Posterior cingulate gyrus (tissue), 11 donors: ENCODE results near the gene C13orf46.
"Not testable (repeated sequence)": the region's sequence is repeated elsewhere in the genome, so short reads cannot be mapped to it uniquely, and the experiment has no call there.

Experiments
- DNase-seq, 10 donors: peaks; one replicate each; pipeline versions ENCODE4 v3.0.0 to v3.0.0-alpha.2; 2020 to 2021; ENCODE audit warnings: mixed read lengths in 3 of 10
- intact Hi-C: fragments of 100-400 bp; cut with DNase I; formaldehyde crosslinking; loops from one replicate; pipeline ENCODE4 v1.15.1; 2023

Gene C13orf46

DNA sequence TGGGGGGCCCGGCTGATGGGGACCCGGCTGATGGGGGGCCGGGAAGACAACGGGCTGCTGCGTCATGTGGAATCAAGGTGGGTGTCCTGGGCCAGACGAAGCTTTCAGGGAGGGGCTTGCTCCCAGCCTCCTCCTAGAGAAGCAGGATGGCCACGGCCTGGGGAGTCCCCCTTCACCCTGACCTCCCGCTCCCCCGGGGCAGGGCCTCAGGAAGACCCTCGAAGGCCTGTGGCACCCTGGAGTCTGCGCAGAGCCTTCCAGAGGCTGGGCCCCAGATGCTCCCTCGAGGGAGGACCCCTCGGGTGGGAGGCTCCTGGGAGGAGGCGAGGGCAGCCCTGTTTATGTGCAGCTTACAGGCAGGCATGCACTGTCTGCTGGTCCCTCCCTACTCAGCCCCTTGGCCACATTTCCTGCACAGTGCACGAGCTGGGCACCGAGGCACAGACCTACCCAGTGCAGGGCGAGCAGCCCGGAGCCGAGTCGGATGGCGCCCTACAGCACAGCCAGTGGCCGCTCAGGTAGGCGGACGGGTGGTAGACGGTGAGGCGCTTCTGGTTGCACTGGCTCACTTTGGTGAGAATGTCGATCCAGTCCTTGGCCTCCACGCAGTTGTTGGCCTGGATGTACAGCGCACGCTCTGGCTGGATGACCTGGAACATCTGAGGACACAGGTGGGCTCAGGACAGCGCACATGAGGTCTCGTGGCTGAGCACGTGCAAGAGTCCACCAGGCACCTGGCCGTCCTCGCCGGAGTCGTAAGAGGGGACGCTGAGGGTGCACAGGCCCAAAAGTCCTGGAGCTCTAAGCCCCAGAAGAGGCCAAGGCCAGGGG, 22.4 kb upstream of the C13orf46 start:
- DNase-seq, result peak in 3 of 10 donors; percentile 54 to 78 (median 70)
- intact Hi-C loops, result no loop called here

DNA sequence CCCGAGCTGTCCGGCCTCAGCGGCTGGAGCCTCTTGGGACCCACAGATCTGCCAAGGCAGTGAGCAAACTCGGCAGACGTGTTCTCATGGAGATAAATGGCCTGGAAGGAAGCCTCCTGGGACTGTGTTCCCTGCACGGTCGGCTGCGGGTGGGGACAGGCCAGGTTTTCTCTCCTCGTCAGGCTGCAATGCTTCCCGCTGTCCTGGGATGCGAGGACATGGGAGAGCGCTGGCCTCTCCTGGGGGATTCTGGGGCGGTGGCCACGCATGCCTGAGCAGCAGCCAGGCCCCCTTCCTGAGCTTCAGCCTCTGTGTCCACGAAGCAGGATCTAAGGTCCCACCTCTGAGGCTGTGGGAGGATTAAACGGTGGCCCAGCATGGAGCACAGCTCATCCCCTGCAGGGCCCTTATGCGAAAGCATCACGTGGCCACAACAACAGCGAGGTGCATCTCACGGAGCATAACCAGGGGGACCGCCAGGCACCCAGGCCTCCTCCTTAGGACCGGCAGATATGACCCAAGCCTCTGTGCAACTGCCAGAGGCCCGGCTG, 21.2 kb upstream of the C13orf46 start:
- DNase-seq, result peak in 3 of 10 donors; percentile 58 to 77 (median 58)
- intact Hi-C loops, result no loop called here

DNA sequence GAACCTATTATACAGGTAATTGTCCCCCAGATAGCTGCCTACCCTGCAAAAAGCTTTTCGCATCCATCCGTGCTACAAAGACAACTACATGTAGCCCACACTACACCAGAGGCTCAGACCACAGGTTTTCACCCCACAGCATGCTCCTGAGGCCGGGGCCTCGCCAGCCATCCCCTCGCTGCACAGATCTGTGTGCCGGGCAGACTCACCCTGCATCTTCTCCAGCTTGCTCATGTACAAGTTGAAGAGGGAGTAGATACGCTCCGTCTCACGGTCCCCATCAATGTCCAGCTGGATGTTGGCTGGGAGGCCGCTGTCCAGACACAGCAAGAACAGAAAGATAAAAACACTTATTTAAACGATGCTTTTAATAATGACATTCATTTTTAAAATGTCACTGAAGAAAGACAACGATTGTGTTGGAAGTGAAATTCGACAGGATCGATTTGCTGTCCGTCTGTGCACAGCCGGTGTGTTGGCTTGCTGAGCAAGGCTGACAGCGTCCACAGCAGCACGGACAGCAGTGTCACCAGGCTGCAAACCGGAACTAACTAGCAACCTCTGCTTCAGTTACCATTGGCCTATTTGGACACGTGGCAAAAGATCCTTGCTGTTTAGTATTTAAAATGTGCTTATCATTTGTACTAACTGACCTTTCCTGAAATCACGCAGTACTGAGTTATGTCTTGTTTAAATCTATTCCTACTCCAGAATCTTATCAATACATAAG, 18.6 kb upstream of the C13orf46 start:
- DNase-seq, result peak in 2 of 10 donors; percentile 38 to 69
- intact Hi-C loops, result no loop called here

DNA sequence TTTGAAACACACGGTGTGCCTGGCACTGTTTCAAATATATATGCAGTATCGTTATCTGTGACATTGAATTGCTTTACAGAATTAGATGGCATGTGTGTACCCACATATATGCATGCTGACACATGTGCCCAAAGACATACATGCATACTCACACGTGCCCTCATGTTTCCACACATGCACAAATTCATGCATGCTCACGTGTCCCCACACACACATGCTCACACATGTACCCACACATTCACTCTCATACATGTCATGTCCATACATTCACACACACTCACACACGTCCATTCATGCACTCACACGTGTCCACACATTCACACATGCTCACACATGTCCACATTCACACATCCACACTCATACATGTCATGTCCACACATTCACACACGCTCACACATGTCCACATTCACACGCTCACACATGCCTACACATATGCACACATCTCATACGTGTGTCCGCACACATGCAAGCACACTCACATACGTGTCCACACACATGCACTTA, 17.9 kb upstream of the C13orf46 start:
- intact Hi-C loops, result no loop called here
- peak in 2 of 10 donors; percentile 7 to 8 for DNase-seq

DNA sequence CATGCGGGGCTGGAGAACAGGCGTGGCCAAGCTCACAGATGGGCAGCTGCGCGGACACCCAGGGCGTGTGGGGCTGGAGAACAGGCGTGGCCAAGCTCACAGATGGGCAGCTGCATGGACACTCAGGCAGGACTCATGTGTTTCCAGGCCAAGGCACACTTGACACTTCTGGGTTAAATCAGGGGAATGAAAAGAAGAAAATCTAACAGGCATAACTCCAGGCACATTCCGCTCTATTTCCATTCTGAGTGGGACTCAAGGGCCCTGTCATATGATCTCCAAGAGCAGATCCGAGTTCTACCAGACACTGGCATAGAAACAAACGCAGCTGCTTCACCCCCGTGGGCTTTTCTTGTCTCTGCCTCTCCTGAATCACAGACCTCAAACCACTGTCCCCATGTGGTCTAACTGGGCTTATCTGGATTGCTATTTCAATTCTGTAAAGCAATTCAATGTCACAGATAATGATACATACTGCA, 17.4 kb upstream of the C13orf46 start:
- DNase-seq, result peak in 5 of 10 donors; percentile 18 to 69 (median 59)
- intact Hi-C loops, result no loop called here

DNA sequence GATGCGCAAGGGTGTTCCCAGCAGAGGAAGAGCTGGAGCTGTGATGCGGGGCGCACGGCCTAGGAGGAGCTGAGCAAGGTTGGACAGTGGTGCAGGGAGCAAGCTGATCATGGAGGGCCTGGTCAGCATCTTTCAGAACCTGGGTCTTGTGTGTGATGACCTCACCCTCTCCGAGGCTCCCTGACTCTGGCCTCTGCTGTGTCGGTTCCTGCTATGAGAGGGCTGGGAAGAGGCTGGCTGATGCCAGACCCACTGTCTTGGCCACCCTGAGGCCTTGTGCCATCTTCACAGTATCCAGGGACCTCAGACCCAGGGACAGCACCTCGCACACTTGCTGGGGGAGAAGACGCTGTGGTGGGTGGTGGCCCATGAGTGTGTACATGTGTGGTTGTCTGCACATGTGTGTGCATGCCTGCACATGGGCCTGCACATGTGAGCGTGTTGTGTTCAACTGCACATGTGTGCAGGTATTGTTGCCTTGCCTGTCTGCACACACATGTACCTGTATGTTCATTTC, 16.5 kb upstream of the C13orf46 start:
- DNase-seq, result peak in 4 of 10 donors; percentile 4 to 57 (median 16)
- intact Hi-C loops, result no loop called here

DNA sequence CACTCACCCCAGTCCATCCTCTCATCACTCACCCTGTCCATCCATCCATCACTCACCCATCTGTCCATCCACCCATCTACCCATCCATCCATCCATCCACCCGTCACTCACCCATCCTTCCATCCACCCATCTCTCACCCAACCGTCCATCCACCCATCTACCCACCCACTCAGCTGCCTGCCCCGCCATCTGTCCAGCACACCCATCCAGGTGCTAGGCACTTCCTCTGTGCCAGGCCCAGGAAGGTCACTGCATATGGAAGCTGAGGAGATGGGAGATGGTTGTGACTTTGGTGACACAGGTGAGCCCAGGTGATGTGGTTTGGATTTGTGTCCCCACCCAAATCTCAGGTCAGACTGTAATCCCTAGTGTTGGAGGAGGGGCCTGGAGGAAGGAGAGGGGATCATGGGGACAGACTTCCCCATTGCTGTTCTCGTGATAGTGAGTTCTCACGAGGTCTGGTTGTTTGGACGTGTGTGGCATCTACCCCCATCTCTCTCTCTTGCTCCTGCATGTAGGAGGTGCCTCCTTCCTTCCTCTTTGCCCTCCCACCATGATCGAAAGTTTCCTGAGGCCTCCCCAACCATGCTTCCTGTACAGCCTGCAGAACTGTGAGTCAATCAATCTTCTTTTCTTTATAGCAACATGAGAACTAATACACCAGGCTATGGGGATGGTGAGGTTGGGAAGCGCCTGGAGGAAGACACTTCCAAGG, 15.9 kb upstream of the C13orf46 start:
- intact Hi-C loops, result no loop called here
- peak in 2 of 10 donors; percentile 3 to 76 for DNase-seq

DNA sequence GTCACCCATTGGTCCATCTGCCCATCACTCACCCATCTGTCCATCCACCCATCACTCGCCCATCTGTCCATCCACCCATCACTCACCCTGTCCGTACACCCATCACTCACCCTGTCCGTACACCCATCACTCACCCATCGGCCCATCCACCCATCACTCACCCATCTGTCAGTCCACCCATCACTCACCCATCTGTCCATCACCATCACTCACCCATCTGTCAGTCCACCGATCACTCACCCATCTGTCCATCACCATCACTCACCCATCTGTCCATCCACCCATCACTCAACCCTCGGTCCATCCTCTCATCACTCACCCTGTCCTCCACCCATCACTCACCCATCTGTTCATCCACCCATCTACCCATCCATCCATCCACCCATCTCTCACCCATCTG, 15.0 kb upstream of the C13orf46 start:
- intact Hi-C loops, result not testable (repeated sequence)
- DNase-seq, result peak in 1 of 10 donors; percentile 27

DNA sequence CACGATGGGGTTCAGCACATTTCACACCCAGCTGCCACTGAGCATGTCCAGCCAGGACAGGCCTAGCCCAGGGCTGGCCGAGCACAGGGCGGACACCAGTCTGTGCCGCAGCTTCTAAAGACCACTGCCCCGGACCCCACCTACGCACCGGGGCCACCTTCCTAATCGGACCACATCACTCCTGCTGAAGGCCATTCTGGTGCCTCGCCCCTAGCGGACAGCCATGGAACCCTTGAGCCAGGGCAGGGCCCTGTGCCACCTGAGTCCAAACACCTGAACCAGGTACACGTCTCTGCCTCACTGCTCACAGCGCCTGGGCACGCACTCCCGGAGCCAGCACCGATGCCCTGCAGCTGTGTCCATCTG, 8.4 kb upstream of the C13orf46 start:
- peak in 5 of 10 donors; percentile 7 to 73 (median 58) for DNase-seq
- intact Hi-C loops, result no loop called here

DNA sequence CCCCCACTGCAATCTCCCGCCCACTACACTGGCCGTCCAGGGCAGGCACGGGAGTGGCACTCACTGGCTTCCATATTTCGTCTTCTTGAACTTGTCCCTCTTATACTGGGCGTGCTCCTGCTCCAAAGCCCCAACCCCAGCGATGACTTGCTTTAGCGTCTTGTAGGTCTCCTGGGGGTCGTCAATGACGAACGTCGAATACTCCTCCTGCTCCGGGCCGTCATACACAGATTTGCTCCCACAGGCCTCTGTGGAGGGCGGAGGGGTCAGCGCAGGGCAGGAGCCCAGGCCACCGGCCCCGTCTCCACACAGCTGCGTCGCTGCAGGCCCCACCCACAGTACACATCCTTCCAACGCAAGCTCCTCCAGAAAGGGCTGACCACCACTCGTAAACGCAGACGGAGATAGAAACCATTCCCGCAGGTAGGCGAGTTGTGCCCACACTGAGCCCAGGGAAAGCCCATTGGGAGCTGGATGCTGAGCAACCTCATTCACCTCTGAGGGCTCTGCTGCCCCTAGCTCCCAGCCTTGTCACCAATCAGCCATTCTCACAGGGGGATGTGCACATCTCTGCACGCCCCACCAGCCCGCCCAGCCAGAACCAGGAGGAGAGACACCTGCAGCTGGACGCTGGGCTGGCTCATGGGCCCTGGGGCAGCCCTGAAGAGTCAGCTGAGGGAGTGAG, 7.9 kb upstream of the C13orf46 start:
- DNase-seq, result peak in 3 of 10 donors; percentile 4 to 70 (median 45)
- intact Hi-C loops, result no loop called here

DNA sequence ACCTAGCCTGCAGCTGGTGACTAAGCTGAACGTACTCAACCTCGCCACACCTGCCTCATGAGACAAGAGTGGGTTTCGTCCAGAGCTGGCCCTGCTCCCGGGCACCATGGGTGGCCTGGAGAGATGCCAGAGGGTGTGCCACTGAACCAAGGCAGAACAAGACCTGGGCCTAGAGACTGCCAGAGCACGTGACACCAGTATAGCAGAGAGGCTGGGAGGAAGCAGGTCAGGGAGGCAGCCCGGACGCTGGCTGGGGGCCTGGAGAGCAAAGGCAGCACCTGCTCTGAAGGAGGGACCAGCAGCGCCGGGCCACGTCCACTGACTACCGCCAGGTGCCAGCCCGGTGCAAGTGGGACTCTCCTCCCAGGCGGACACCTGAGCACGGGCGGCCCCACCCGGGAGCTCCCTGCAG, 7.3 kb upstream of the C13orf46 start:
- intact Hi-C loops, result no loop called here
- peak in 3 of 10 donors; percentile 63 to 83 (median 72) for DNase-seq

DNA sequence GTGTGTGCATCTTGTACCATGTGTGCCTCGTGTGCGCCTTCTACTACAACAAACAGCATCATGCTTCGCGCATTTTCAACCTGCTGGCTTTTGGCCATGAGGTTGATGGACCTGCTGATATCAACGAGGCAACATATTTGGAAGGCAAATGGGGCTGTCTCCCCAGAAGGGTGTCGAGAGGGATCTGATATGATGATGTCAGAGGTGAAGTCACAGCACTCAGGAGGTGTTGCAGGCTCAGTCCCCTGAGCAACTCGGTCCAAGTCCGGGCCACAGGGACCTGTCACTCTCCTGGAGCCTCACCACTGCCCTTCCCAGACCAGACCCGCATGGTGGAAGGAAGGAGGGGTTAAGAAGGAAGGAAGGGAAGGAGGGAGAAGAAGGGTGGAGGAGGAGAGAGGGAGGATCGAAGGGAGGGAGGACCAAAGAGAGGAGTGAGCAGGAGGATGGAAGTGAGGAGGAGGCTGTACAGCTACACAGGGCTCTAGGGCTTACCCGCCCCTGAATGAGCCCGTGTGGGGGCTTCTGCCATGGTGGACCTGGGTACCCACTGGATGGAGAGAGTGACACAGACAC, 6.7 kb upstream of the C13orf46 start:
- intact Hi-C loops, result no loop called here
- peak in 3 of 10 donors; percentile 34 to 53 (median 47) for DNase-seq

DNA sequence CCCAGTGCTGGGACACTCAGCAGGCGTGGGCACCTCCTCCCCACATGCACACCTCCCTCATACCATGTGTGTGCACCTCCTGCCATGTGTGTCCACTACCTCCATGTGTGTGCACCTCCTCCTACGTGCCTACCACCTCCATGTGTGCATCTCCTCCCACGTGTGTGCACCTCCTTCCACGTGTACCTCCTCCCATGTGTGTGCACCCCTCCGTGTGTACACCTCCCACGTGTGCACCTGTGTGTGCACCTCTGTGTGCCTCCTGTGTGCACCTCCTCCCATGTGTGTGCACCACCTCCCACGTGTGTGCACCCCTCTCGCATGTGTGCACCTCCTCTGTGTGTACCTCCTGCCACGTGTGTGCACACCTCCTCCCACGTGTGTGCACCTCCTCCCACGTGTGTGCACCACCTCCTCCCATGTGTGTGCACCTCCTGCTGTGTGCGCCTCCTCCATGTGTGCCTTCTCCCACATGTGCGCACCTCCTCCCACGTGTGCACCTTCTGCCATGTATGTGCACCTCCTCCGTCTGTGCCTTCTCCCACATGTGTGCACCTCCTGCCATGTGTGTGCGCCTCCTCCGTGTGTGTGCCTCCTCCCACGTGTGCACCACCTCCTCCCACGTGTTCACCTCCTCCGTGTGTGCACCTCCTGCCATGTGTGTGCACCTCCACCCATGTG, 6.1 kb upstream of the C13orf46 start:
- intact Hi-C loops, result no loop called here
- DNase-seq, result peak in 3 of 10 donors; percentile 8 to 77 (median 74)

DNA sequence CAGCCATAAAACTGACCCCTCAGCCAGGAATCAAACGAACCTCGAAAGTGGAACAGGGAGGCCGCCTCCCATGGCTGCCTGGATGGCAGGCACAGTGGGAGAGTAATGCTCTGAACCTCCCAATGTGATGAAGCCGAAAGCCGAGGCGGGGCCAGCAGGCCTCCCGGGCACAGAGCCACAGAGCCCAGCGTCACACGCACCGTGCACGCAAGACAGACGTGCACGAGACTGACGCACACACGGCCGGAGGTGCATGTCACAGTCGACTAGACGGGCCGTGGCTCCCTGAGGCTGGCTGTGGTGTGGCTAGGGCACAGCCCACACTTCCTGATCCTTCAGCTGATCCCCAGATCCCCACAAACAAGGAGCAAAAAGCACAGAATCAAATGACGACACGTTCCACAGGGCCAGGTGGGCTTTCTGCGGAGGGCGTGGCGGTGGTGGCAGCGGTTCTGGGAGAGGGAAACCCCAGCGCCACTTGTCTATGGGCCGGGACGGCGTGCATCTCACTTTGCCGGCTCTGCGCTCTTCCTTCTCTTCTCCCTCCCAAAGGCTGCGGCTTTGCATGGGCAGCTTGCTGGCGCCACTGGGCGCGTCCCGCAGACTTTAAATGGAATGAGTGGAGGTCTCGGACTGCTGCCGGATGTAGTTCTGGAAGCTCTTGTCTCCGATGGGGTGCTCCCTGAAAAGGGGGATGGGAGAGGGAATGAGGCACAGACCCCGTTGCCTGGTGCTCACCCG, 5.0 kb upstream of the C13orf46 start:
- intact Hi-C loops, result no loop called here
- DNase-seq, result peak in 3 of 10 donors; percentile 58 to 82 (median 66)

DNA sequence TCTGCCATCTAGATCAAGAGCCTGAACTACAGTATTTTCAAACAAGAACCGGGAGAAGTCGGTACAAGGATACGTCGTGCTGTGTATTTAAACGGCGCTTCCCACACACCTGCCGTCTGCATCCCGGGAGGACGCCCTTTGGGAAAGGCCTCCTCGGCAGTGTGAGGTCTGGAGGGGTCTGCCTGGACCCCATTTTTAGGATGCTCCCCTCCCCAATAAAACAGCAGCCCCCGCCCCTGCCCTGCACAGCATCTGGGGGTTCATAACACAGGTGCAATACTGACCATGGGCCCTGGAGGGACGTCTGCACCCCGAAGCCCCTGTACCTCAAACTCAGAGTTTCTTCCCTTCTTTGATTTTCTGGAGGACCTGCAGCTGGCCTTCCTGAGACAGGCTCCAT, 4.1 kb upstream of the C13orf46 start:
- intact Hi-C loops, result no loop called here
- peak in 4 of 10 donors; percentile 17 to 51 (median 33) for DNase-seq

DNA sequence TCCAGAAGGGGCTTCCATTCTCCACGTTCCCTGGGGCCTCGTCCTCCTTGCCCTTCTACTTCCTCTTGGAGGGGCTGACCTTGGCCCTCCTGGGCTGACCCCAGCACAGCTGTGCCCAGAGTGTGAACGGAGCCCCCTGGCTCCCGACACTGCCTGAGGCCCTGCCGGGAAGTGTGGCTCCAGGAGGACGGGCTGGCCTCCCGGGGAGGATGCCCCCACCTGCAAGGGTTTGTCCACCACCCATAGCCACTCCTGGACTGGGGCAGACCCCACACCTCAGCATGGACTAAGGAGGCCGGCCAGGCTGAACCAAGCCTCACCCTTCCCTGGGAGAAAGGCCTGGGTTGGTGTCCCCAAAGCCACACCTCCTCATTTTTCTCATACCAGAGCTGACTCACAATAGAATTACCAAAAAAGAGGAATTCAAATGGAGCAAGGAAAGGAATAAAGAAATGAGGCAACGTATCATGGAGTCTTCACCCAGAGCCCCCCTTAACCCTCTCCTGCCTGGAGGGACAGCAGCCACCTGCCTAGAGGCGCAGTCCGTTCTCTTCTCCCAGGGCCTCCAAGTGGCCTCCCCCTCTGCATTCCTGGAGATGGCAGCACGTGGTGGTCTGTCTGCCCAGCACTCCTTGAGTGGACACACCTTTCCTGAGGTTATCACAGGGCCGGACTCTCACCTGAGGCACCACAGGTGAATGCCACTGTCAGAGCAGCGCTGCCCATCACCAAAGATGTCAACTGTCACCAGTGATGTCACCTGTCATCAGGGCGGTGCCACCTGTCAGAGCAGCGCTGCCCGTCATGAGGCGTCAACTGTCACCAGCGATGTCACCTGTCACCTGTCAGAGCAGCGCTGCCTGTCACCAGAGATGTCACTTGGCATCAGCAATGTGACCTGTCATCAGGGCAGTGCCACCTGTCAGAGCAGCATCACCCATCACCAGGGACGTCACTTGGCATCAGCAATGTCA, 3.1 kb upstream of the C13orf46 start:
- intact Hi-C loops, result no loop called here
- DNase-seq, result peak in 4 of 10 donors; percentile 24 to 80 (median 52)

DNA sequence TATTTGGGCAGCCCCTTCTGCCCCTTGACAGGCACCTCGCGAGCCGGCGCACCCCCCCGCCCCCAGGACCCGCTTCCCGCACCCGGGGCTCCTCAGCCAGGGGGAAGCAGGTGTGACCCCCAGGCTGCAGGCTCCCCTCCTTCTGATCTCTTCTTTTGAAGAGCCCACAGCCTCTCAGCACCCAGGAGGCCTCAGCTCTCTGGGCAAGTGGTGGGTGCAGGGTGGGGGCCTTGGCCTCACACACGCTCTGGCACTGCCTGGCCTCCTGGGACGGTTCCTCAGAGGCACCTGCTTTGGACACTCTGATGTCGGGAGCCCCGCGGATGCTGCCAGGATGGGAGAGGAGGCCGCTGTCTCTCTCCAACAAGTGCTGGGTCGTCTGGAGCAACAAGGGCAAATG, 1.5 kb upstream of the C13orf46 start:
- peak in 3 of 10 donors; percentile 12 to 59 (median 52) for DNase-seq
- intact Hi-C loops, result no loop called here
